Hematopoietic multipotent progenitor cell treated with erythropoietin and hydrocortisone succinate and interleukin-3 and kit ligand, for 8 days (in vitro differentiated cells): ENCODE results near the gene NCR3LG1.

Experiments used
- DNase-seq: peaks from one replicate; pipeline ENCODE4 v3.0.0-alpha.2; 2015

NCR3LG1 gene

GRCh38 chr11:17395554-17395961 lies 44.0 kb downstream of the NCR3LG1 start:
- DNase-seq, result no peak

- no peak for DNase-seq
These were observed 44.4 kb downstream of the NCR3LG1 start for GRCh38 chr11:17395978-17396377.

DNA sequence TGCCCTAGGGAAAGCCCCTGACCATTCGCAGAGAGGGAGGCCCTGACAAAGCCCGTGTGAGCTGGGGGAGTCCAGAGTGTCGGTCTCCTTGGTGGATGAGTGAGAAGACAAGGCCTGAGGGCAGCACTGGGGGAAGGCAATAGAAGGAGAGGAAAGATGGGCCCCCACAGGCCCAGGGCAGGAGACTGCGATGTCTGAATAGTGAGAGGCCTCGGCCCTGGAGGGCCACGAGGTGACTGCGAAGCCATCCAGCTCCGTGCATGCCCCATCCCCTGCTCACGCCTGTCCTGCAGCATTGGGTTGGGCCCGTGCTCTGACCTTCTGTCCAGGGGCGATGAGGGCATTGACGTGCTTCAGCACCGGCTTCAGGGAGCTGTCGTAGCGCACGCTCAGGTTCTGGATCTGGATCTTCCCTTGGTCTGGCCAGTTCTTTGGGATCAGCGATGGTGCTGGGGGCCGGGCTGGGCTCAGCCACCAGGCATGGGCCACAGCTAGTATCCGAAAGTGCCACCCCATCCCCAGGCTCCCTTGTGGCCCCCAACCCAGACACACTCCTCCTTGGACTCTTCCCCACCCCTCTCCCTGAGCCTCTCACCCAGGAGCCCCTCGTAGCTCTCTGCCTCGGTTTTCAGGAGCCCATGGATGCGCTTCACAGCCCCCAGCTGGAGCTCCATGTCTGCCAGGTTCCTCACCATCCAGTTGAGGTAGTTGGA lies 45.2 kb downstream of the NCR3LG1 start:
- DNase-seq, result no peak

GRCh38 chr11:17397311-17398002 lies 45.9 kb downstream of the NCR3LG1 start:
- no peak for DNase-seq

GRCh38 chr11:17399236-17399635 lies 47.6 kb downstream of the NCR3LG1 start:
- no peak for DNase-seq

GRCh38 chr11:17400048-17400775 lies 48.6 kb downstream of the NCR3LG1 start:
- DNase-seq, result no peak

DNA sequence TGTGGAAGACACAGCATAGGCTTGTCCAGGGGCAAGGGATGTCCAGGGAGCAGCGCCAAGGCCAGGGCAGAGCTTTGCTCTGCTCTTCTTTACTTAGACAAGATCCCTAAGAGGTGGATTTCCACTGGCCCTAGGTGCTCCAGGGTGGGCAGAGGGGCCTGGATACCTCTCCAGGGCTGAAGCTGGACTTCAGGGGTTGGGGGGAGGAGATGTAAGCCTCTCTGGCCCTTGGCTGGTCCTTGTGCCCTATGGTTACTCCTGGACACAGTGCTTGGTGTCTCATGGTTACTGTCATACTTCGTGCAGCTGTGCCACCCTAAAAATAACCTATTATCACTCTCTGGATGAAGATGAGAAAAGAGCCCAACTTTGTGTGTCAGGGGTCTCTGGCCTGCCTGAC lies 49.7 kb downstream of the NCR3LG1 start:
- no peak for DNase-seq

DNA sequence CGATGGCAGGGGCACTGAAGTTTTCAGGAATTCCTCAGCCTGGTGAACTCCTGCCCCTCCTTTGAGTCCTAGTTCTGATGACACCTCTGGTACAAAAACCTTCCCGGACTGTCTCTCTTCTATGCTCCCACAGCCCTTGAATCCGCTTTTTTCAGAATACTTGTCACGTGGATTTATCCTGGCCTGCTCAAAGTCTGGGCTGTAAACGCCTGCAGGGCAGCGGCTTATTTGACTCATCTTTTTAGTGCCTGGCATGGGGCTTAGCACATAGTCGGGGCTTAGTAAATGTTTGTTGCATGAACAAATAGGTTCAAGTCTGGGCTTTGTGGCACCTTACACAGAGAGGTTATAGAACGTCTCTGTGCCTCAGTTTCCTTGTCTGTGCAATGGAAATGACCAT lies 50.2 kb downstream of the NCR3LG1 start:
- no peak for DNase-seq

DNA sequence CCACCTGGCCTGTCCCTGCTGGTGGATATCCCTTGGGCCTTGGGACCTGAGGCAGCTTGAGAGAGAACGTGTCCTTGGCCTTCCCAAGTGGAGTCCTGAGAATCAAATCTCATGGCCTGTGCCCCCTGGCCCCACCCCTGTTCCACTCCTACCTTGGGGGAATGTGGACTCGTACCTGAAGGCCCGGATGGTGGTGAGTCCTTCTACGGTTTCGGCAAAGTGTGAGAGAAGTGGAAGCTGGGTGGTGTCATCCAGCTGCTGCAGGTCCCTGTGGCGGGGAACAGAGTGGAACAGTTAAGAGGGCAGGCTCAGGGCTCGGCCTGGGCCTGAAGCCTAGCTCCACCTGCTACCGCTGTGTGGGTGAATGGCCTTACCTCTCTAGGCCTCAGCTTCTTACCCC lies 50.9 kb downstream of the NCR3LG1 start:
- DNase-seq, result no peak

- no peak for DNase-seq
These were observed 52.6 kb downstream of the NCR3LG1 start for GRCh38 chr11:17403980-17404759.

GRCh38 chr11:17405232-17406005 lies 53.8 kb downstream of the NCR3LG1 start:
- no peak for DNase-seq

DNA sequence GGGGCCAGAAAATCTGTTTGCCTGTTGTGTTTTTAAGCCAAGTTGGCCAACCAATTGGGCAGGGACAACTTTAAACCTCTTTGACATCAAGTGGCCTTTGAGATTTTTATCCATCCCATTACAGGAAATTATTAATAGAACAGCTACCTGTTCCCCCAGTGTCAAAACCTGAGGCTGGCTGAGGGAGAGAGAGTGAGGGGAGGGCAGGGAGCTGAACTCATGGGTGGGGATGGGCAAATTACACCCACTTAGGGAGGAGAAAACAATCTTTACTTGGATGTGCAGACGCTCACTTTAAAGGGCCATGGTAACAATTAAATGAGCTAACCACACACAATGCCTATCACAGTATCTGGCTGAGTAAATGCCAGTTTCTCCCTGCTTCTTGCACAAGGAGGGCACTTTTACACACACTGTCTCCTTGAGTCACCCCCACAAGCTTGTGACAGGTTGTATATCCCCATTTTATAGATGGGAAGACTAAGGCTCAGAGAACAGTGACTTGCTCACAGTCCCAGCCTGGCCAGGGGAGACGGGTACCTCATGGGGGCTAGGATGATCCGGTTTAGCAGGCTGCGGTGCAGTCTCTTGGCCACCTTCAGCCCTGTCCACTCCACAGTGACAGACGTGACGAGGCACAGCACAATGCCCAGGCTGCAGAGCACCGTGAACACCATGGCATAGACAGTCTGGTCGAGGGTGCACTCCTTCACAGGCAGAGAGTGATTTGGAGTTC lies 54.6 kb downstream of the NCR3LG1 start:
- no peak for DNase-seq

GRCh38 chr11:17406818-17407149 lies 55.2 kb downstream of the NCR3LG1 start:
- DNase-seq, result no peak

GRCh38 chr11:17407575-17407974 lies 56.0 kb downstream of the NCR3LG1 start:
- no peak for DNase-seq

DNA sequence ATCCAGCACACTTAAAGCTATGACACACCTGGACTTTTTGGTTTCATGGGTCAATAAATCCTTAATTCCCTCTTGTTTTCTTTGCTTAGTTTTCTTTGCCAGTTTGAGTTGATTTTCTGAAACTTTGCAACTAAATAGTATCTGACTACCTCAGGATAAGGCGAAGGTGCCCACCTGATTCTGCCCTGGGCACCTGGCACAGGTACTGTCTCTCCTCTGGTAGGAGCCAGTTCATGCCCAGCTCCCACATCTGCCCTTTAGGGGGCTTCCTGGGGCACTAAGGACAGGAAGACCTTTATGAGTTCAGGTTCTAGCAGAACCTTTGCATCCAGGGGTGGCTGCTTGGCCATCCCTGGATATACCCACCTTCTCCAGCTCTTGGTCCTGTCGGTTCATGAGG lies 56.4 kb downstream of the NCR3LG1 start:
- no peak for DNase-seq

DNA sequence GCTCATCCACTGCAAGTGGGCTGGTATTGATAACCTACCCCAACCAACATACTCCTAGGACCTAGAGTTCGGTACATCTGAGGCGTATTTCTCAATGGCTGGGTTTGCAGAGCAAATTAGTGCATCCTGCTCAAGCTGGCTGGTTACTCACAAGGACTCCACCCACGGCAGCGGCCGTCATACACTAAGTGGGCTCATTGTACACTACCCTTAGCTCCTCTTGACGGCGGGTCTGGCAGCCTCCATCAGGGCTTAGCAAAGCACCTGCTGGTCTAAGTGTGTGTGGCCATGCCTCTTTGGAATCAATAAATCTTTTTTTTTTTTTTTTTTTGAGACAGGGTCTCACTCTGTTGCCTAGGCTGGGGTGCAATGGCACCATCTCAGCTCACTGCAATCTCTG lies 57.0 kb downstream of the NCR3LG1 start:
- DNase-seq, result no peak

DNA sequence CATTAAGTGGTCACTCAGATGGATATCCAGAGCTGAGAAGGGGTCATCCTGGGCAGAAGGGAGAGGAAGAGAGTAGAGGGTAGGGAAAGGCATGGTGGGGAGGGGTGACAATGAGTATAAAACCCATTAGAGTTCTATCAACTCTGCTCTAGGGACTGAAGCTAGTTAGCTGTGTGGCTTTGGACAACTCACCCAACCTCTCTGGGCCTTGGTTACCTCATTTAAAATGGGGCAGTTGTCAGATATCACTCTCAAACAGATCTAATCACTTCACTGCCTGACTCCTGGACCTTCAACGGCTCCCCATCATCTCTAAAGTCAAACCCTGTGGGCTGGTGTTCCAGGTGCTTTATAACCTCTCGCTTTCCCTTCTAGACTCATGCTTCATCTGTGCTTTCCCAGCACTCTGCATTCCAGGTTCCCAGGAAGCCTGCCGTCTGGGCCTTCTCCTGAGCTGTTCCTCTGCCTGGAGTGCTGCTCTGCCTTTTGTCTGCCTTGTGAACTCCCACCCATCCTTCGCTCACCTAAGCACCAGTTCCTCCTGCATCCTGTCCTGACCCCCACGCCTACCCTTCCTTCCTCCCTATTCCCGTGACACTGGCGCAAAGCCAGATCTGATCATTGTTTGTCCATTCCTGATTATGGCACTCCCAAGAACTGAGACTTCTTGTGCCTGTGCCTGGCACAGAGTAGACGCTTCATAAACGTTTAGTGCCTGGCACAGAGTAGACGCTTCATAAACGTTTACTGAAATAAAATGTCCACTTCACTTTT lies 59.2 kb downstream of the NCR3LG1 start:
- no peak for DNase-seq

GRCh38 chr11:17411418-17411817 lies 59.8 kb downstream of the NCR3LG1 start:
- DNase-seq, result no peak

GRCh38 chr11:17412488-17413180 lies 61.0 kb downstream of the NCR3LG1 start:
- no peak for DNase-seq
